K562 (cell line): ENCODE data around the gene IPCEF1. TPM values are rescaled to one million over a fixed set of nuclear protein-coding genes. Genes with fewer than 3 reads are reported as not detected.

ENCODE experiments used
- ATAC-seq: fragments of 200-7000 bp; cut with Tn5 transposase; 3 replicates; pipeline ENCODE4 v1.9.1; 2020; ENCODE audit warnings: moderate library complexity
- BruUV-seq: library from RNA; stranded (reverse); fragments of 400-500 nt; replicated peaks from 2 replicates; lab custom pipeline; 2021; lab: Mats Ljungman, UMichigan
- CTCF ChIA-PET: fragments of 300-600 bp; formaldehyde crosslinking; extraction: SDS; loops from one replicate; lab custom pipeline; 2021; ENCODE audit warnings: low intra/inter-chr PET ratio; lab: Yijun Ruan, JAX
- POLR2A ChIA-PET: fragments of 300-600, 350-650 bp; sonication (Branson Sonifier 250); formaldehyde crosslinking; extraction: SDS; loops from one replicate; lab custom pipeline; 2021; ENCODE audit warnings: antibody characterized with exemption, inconsistent platforms; lab: Yijun Ruan, JAX
- DNase-seq, 4 experiments: peaks; one replicate each; pipeline versions ENCODE4 v3.0.0 to v3.0.0-alpha.2; 2011 to 2018; ENCODE audit warnings: low spot score in 3 of 4, mixed read lengths in 3 of 4; ENCODE audit errors: extremely low read depth in 1 of 4
- FAIRE-seq: peaks from 2 replicates; lab custom pipeline; 2011; peaks lifted over from hg19 to GRCh38; lab: Jason Lieb, UNC
- H2AFZ ChIP-seq: 2 replicates; pipeline ENCODE4 v1.6.0; 2011; ENCODE audit warnings: low read depth, low read length, control low read depth, inconsistent platforms
- H3K27ac ChIP-seq: fragments of 200-600 bp; 3 replicates; pipeline ENCODE4 v1.8.0; 2011; ENCODE audit warnings: low read depth, mild to moderate bottlenecking, control low read depth, inconsistent platforms, low read length, moderate library complexity, mixed read lengths; ENCODE audit errors: extremely low read depth
- H3K27me3 ChIP-seq, 2 experiments: fragments of 300-600 bp in 1 of 2; 2 replicates in 1 of 2; 3 replicates in 1 of 2; pipeline versions ENCODE4 v1.6.0 to v1.8.0; 2011; ENCODE audit warnings: inconsistent platforms in 2 of 2, low read length in 2 of 2, mild to moderate bottlenecking in 1 of 2, mixed read lengths in 1 of 2, moderate library complexity in 1 of 2; ENCODE audit not compliant: control insufficient read depth in 2 of 2, insufficient read depth in 2 of 2
- H3K36me3 ChIP-seq: fragments of 300-600 bp; 3 replicates; pipeline ENCODE4 v1.8.0; 2011; ENCODE audit warnings: mild to moderate bottlenecking, low read length, inconsistent platforms; ENCODE audit not compliant: control insufficient read depth, insufficient read depth
- H3K4me1 ChIP-seq, 2 experiments: fragments of 200-600 bp in 1 of 2; replicated peaks in 1 of 2; 2 replicates in 1 of 2; 3 replicates in 1 of 2; pipeline versions ENCODE4 v1.5.1 to v1.8.0; 2011; ENCODE audit warnings: inconsistent platforms in 2 of 2, low read length in 2 of 2, mild to moderate bottlenecking in 1 of 2, mixed read lengths in 1 of 2, moderate library complexity in 1 of 2; ENCODE audit not compliant: control insufficient read depth in 2 of 2, insufficient read depth in 2 of 2
- H3K4me2 ChIP-seq: 2 replicates; pipeline ENCODE4 v1.6.1; 2011; ENCODE audit warnings: low read length, control low read depth, inconsistent platforms, mixed read lengths; ENCODE audit not compliant: insufficient read depth
- H3K4me3 ChIP-seq: fragments of 200-600 bp; sonication (generic), shearing (Covaris generic); 2 replicates; pipeline ENCODE4 v1.5.1; 2016; ENCODE audit warnings: control low read depth, inconsistent platforms
- H3K79me2 ChIP-seq: fragments of 200-600 bp; 3 replicates; pipeline ENCODE4 v1.8.0; 2011; ENCODE audit warnings: low read length, inconsistent platforms; ENCODE audit not compliant: control insufficient read depth, insufficient read depth
- H3K9ac ChIP-seq, 2 experiments: 2 replicates each; pipeline versions ENCODE4 v1.6.0 to v1.6.1; 2011; ENCODE audit warnings: low read depth in 2 of 2, low read length in 2 of 2, control low read depth in 1 of 2, inconsistent platforms in 1 of 2, mild to moderate bottlenecking in 1 of 2, mixed read lengths in 1 of 2; ENCODE audit not compliant: insufficient read depth in 1 of 2
- H3K9me1 ChIP-seq: one replicate; pipeline ENCODE4 v1.6.0; 2011; ENCODE audit warnings: inconsistent platforms, mild to moderate bottlenecking, low read length, moderate library complexity; ENCODE audit not compliant: control insufficient read depth, insufficient read depth
- H3K9me3 ChIP-seq: replicated peaks from 2 replicates; pipeline ENCODE4 v1.5.1; 2011; ENCODE audit warnings: low read depth, low read length, inconsistent platforms; ENCODE audit not compliant: control insufficient read depth, insufficient read depth
- H4K20me1 ChIP-seq: replicated peaks from 2 replicates; pipeline ENCODE4 v1.6.1; 2011; ENCODE audit warnings: low read length, inconsistent platforms, mixed read lengths; ENCODE audit not compliant: control insufficient read depth, insufficient read depth
- GTF3C2 ChIP-seq: IDR thresholded peaks from 3 replicates; pipeline ENCODE4 v1.6.1; 2011; ENCODE audit warnings: borderline replicate concordance, mild to moderate bottlenecking, moderate library complexity; ENCODE audit not compliant: insufficient read length; ENCODE audit errors: extremely low read depth
- MIER1 ChIP-seq: fragments of 450-650 bp; IDR thresholded peaks from 2 replicates; pipeline ENCODE4 v1.6.1; 2016; ENCODE audit warnings: antibody characterized with exemption, mild to moderate bottlenecking, low read depth
- MXI1 ChIP-seq: IDR thresholded peaks from 2 replicates; pipeline ENCODE4 v1.6.1; 2011; ENCODE audit warnings: low read depth, mild to moderate bottlenecking, improper control_type of control experiment, low read length
- PKNOX1 ChIP-seq: fragments of 450-650 bp; IDR thresholded peaks from 2 replicates; pipeline ENCODE4 v1.6.1; 2016
- RBM17 ChIP-seq: fragments of 200-400 bp; formaldehyde crosslinking; IDR thresholded peaks from 2 replicates; pipeline ENCODE4 v1.6.1; 2017; ENCODE audit warnings: low read depth, mild to moderate bottlenecking, low read length, borderline replicate concordance
- SRSF3 ChIP-seq: fragments of 200-400 bp; formaldehyde crosslinking; IDR thresholded peaks from 2 replicates; pipeline ENCODE4 v1.6.1; 2016; ENCODE audit warnings: mild to moderate bottlenecking, low read length, moderate library complexity; ENCODE audit not compliant: insufficient read depth
- TSC22D4 ChIP-seq: fragments of 450-650 bp; IDR thresholded peaks from 2 replicates; pipeline ENCODE4 v1.6.1; 2016; ENCODE audit warnings: missing genetic modification characterization, missing biosample characterization, control low read depth
- WHSC1 ChIP-seq: IDR thresholded peaks from one replicate; pipeline ENCODE4 v1.6.1; 2012; ENCODE audit warnings: low read length, control low read depth, inconsistent platforms
- ZBTB2 ChIP-seq: fragments of 450-650 bp; IDR thresholded peaks from 2 replicates; pipeline ENCODE4 v1.6.1; 2016; ENCODE audit warnings: antibody characterized with exemption
- ZNF232 ChIP-seq: sonication (generic); formaldehyde crosslinking; IDR thresholded peaks from 2 replicates; pipeline ENCODE4 v1.8.0; 2022; ENCODE audit warnings: mild to moderate bottlenecking, missing genetic modification reagents
- ZNF695 ChIP-seq: fragments of 450-650 bp; formaldehyde crosslinking; IDR thresholded peaks from 2 replicates; pipeline ENCODE4 v1.4.0; 2020; ENCODE audit warnings: mild to moderate bottlenecking, moderate library complexity
- WGBS: fragments of 100-300 bp; shearing (Covaris generic); methylation state at CpG from one replicate; pipeline ENCODE4 v1.1.6; 2016; ENCODE audit warnings: low coverage, mixed read lengths; ENCODE audit not compliant: insufficient coverage; ENCODE audit errors: missing lambda C conversion rate; 5-methylcytosine and 5-hydroxymethylcytosine counted together
- in situ Hi-C: fragments of 300-500 bp; cut with MboI; formaldehyde crosslinking; loops from 4 replicates; pipeline ENCODE4 v1.15.0; 2018; ENCODE audit warnings: inconsistent platforms, mixed read lengths
- intact Hi-C: fragments of 100-400 bp; cut with micrococcal nuclease; formaldehyde crosslinking; loops from 2 replicates; pipeline ENCODE4 v1.14.2; 2022
- polyA plus RNA-seq, 8 experiments: library from polyadenylated mRNA; depleted of rRNA in 4 of 8; stranded (reverse) in 5 of 8; unstranded in 3 of 8; fragments of >200 nt; fragmentation: Nextera tagmentation in 2 of 8; fragmentation: Illumina TruSeq in 1 of 8; extraction: Ambion mirVana in 2 of 8; extraction: Trizol in 1 of 8; gene quantifications; 2 replicates each; pipeline versions ENCODE4 v1.2.1 to v1.2.3, GENCODE V29; 2011 to 2014; ENCODE audit warnings: inconsistent platforms in 1 of 8, missing spikeins in 1 of 8
- total RNA-seq, 7 experiments: library from RNA; depleted of rRNA in 6 of 7; stranded (reverse); fragments of >200 nt in 6 of 7; fragmentation: Illumina TruSeq in 2 of 7; extraction: Trizol in 2 of 7; gene quantifications; 2 replicates each; pipeline versions ENCODE4 v1.2.1 to v1.2.3, GENCODE V29; 2011 to 2021; ENCODE audit warnings: low replicate concordance in 1 of 7
- TF ChIP-seq, protein P1 (sequence below), 2 experiments: fragments of 150-350 bp in 1 of 2; IDR thresholded peaks; 2 replicates each; pipeline ENCODE4 v1.6.1; 2012 to 2016; ENCODE audit warnings: low read depth in 2 of 2, low read length in 2 of 2, mild to moderate bottlenecking in 1 of 2, moderate library complexity in 1 of 2
- TF ChIP-seq, protein P2 (sequence below): fragments of 250-450 bp; sonication (Bioruptor Pico); IDR thresholded peaks from 2 replicates; pipeline ENCODE4 v1.9.0; 2021; ENCODE audit warnings: mild to moderate bottlenecking

IPCEF1 gene
- total and polyA plus RNA-seq, 9 of the 15 experiments (the other 6 are each of a cell fraction or from before 2014, with no cell fraction given), result 0.14 to 0.18 TPM; not detected in 7

- Histone ChIP-seq H3K9me3 (no peaks in the 10 kb centered on the region), H3K4me3 (no peak overlapping the region), H3K36me3 (no peaks in the 10 kb centered on the region), H3K27me3 (no peaks in the 10 kb centered on the region), H3K27ac (no peak overlapping the region), H3K9me1 (no peaks in the 10 kb centered on the region), H3K4me1 (no peaks in the 10 kb centered on the region), H3K9ac (no peak overlapping the region), H2AFZ (no peak overlapping the region), H3K4me2 (no peak overlapping the region), H4K20me1 (no peaks in the 10 kb centered on the region; the same call in 1 of the 2 replicates), H3K79me2 (no peaks in the 10 kb centered on the region)
- WGBS, result 0% methylated on average over 2 of the region's 2 CpGs
- POLR2A ChIA-PET, result no interaction called here
- intact Hi-C loops (no loop called here), in situ Hi-C loops (loop anchor here (25.0 kb wide), 1 partner anchor 647 kb away; no protein-coding TSS in a partner anchor)
- no peak for ATAC-seq
- CTCF ChIA-PET, result no interaction called here
- no TSS peak for BruUV-seq
- DNase-seq, result no peak
- FAIRE-seq, result no peak
- TF ChIP-seq, protein P1, sequence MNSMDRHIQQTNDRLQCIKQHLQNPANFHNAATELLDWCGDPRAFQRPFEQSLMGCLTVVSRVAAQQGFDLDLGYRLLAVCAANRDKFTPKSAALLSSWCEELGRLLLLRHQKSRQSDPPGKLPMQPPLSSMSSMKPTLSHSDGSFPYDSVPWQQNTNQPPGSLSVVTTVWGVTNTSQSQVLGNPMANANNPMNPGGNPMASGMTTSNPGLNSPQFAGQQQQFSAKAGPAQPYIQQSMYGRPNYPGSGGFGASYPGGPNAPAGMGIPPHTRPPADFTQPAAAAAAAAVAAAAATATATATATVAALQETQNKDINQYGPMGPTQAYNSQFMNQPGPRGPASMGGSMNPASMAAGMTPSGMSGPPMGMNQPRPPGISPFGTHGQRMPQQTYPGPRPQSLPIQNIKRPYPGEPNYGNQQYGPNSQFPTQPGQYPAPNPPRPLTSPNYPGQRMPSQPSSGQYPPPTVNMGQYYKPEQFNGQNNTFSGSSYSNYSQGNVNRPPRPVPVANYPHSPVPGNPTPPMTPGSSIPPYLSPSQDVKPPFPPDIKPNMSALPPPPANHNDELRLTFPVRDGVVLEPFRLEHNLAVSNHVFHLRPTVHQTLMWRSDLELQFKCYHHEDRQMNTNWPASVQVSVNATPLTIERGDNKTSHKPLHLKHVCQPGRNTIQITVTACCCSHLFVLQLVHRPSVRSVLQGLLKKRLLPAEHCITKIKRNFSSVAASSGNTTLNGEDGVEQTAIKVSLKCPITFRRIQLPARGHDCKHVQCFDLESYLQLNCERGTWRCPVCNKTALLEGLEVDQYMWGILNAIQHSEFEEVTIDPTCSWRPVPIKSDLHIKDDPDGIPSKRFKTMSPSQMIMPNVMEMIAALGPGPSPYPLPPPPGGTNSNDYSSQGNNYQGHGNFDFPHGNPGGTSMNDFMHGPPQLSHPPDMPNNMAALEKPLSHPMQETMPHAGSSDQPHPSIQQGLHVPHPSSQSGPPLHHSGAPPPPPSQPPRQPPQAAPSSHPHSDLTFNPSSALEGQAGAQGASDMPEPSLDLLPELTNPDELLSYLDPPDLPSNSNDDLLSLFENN (IDR thresholded peaks at IDR 0.05; ENCODE audit: low read depth in 2 of 2, low read length in 2 of 2), result no peak
- no peak for TF ChIP-seq GTF3C2
- TF ChIP-seq WHSC1, result no peak
- no peak for TF ChIP-seq RBM17
- TF ChIP-seq TSC22D4 (tag), result no peak
- TF ChIP-seq MXI1, result no peak
- no peak for TF ChIP-seq ZNF232
- TF ChIP-seq, protein P2, sequence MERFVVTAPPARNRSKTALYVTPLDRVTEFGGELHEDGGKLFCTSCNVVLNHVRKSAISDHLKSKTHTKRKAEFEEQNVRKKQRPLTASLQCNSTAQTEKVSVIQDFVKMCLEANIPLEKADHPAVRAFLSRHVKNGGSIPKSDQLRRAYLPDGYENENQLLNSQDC, result no peak
- no peak for TF ChIP-seq ZBTB2
- TF ChIP-seq PKNOX1, result no peak
- TF ChIP-seq MIER1, result no peak
- no peak for TF ChIP-seq ZNF695 (CRISPR knock-in tag)
- no peak for TF ChIP-seq SRSF3
These were observed 191.1 kb downstream of the IPCEF1 start for GRCh38 chr6:154165478-154165877.
